HEK293 (cell line): ENCODE results near the gene SWT1.

Experiments used
- ATF2 ChIP-seq: fragments of 450-650 bp; formaldehyde crosslinking; IDR thresholded peaks from 2 replicates; pipeline ENCODE4 v1.5.1; 2016; ENCODE audit warnings: missing biosample characterization, missing genetic modification characterization, low read depth
- GLI4 ChIP-seq: fragments of 450-650 bp; formaldehyde crosslinking; IDR thresholded peaks from 2 replicates; pipeline ENCODE4 v1.5.1; 2016; ENCODE audit warnings: missing biosample characterization, missing genetic modification characterization
- KLF10 ChIP-seq: fragments of 450-650 bp; IDR thresholded peaks from 2 replicates; pipeline ENCODE4 v1.5.1; 2018; ENCODE audit warnings: missing biosample characterization, mild to moderate bottlenecking, missing genetic modification characterization
- KLF17 ChIP-seq: fragments of 450-650 bp; formaldehyde crosslinking; IDR thresholded peaks from 2 replicates; pipeline ENCODE4 v1.5.1; 2016; ENCODE audit warnings: missing biosample characterization, missing genetic modification characterization
- KLF9 ChIP-seq: fragments of 450-650 bp; formaldehyde crosslinking; IDR thresholded peaks from 2 replicates; pipeline ENCODE4 v1.5.1; 2016; ENCODE audit warnings: missing biosample characterization, missing genetic modification characterization, low read depth
- MEIS1 ChIP-seq: sonication (generic); formaldehyde crosslinking; IDR thresholded peaks from 2 replicates; pipeline ENCODE4 v1.8.1; 2022; ENCODE audit warnings: missing genetic modification reagents, mild to moderate bottlenecking, borderline replicate concordance
- PRDM10 ChIP-seq: fragments of 450-650 bp; formaldehyde crosslinking; IDR thresholded peaks from 2 replicates; pipeline ENCODE4 v1.5.1; 2016; ENCODE audit warnings: missing biosample characterization, missing genetic modification characterization
- PRDM2 ChIP-seq: fragments of 450-650 bp; formaldehyde crosslinking; IDR thresholded peaks from 2 replicates; pipeline ENCODE4 v1.5.1; 2016; ENCODE audit warnings: missing biosample characterization, missing genetic modification characterization, borderline replicate concordance
- SP3 ChIP-seq: fragments of 450-650 bp; formaldehyde crosslinking; IDR thresholded peaks from 2 replicates; pipeline ENCODE4 v1.5.1; 2016; ENCODE audit warnings: missing biosample characterization, missing genetic modification characterization
- TRIM28 ChIP-seq: IDR thresholded peaks from 2 replicates; pipeline ENCODE4 v1.6.1; 2011; ENCODE audit warnings: low read length, control low read depth, borderline replicate concordance
- ZBTB17 ChIP-seq: fragments of 450-650 bp; formaldehyde crosslinking; IDR thresholded peaks from 2 replicates; pipeline ENCODE4 v1.5.1; 2016; ENCODE audit warnings: missing biosample characterization, missing genetic modification characterization
- ZEB2 ChIP-seq: fragments of 450-650 bp; formaldehyde crosslinking; IDR thresholded peaks from 2 replicates; pipeline ENCODE4 v1.5.1; 2016; ENCODE audit warnings: missing biosample characterization, missing genetic modification characterization
- ZFHX2 ChIP-seq: fragments of 450-650 bp; formaldehyde crosslinking; conservative IDR thresholded peaks from 2 replicates; pipeline ENCODE4 v1.5.1; 2016; ENCODE audit warnings: missing biosample characterization, missing genetic modification characterization
- ZNF157 ChIP-seq: fragments of 450-650 bp; formaldehyde crosslinking; IDR thresholded peaks from 2 replicates; pipeline ENCODE4 v1.5.1; 2016; ENCODE audit warnings: missing biosample characterization, missing genetic modification characterization
- ZNF16 ChIP-seq: fragments of 450-650 bp; formaldehyde crosslinking; IDR thresholded peaks from 2 replicates; pipeline ENCODE4 v1.5.1; 2016; ENCODE audit warnings: low read depth, missing biosample characterization, missing genetic modification characterization
- ZNF175 ChIP-seq: fragments of 450-650 bp; formaldehyde crosslinking; IDR thresholded peaks from 2 replicates; pipeline ENCODE4 v1.5.1; 2016; ENCODE audit warnings: missing biosample characterization, missing genetic modification characterization
- ZNF335 ChIP-seq: fragments of 450-650 bp; formaldehyde crosslinking; conservative IDR thresholded peaks from 2 replicates; pipeline ENCODE4 v1.5.1; 2016; ENCODE audit warnings: missing biosample characterization, missing genetic modification characterization
- ZNF394 ChIP-seq: fragments of 450-650 bp; formaldehyde crosslinking; IDR thresholded peaks from 2 replicates; pipeline ENCODE4 v1.5.1; 2016; ENCODE audit warnings: missing biosample characterization, missing genetic modification characterization, mild to moderate bottlenecking, moderate library complexity, borderline replicate concordance
- ZNF544 ChIP-seq: fragments of 450-650 bp; formaldehyde crosslinking; IDR thresholded peaks from 2 replicates; pipeline ENCODE4 v1.5.0; 2017; ENCODE audit warnings: missing biosample characterization, missing genetic modification characterization
- ZNF549 ChIP-seq: fragments of 450-650 bp; IDR thresholded peaks from 2 replicates; pipeline ENCODE4 v1.5.1; 2018; ENCODE audit warnings: missing biosample characterization, missing genetic modification characterization, mild to moderate bottlenecking, inconsistent platforms, moderate library complexity
- ZNF560 ChIP-seq: fragments of 450-650 bp; formaldehyde crosslinking; IDR thresholded peaks from 2 replicates; pipeline ENCODE4 v1.5.1; 2017; ENCODE audit warnings: missing biosample characterization, missing genetic modification characterization, borderline replicate concordance
- ZNF670 ChIP-seq: fragments of 450-650 bp; formaldehyde crosslinking; IDR thresholded peaks from 2 replicates; pipeline ENCODE4 v1.5.1; 2016; ENCODE audit warnings: missing biosample characterization, missing genetic modification characterization, low read depth
- ZNF707 ChIP-seq: fragments of 450-650 bp; formaldehyde crosslinking; IDR thresholded peaks from 2 replicates; pipeline ENCODE4 v1.5.1; 2016; ENCODE audit warnings: missing biosample characterization, missing genetic modification characterization
- ZSCAN5A ChIP-seq: fragments of 450-650 bp; formaldehyde crosslinking; IDR thresholded peaks from 2 replicates; pipeline ENCODE4 v1.5.1; 2016; ENCODE audit warnings: missing biosample characterization, missing genetic modification characterization

SWT1 gene

GRCh38 chr1:185316163-185317033, 159.4 kb downstream of the SWT1 start (continued):
- TF ChIP-seq PRDM10 (tag by site-specific recombination) (peak; percentile 19; the same call in 1 of the 2 replicates), ZNF670 (tag by site-specific recombination) (no peak), ZSCAN5A (tag by site-specific recombination) (no peak), TRIM28 (no peak), ZNF394 (tag by site-specific recombination) (no peak), ZFHX2 (tag by site-specific recombination) (peak; percentile 89), ZNF544 (tag by site-specific recombination) (no peak), ZNF175 (no peak), ATF2 (tag by site-specific recombination) (no peak), ZNF560 (tag by site-specific recombination) (no peak), KLF17 (tag by site-specific recombination) (peak; percentile 61), ZEB2 (tag by site-specific recombination) (no peak), PRDM2 (tag by site-specific recombination) (no peak), ZNF707 (tag by site-specific recombination) (no peak), MEIS1 (no peak), ZNF549 (tag by site-specific recombination) (no peak), ZNF16 (no peak), ZBTB17 (tag by site-specific recombination) (no peak), ZNF157 (tag by site-specific recombination) (no peak), GLI4 (tag by site-specific recombination) (peak; percentile 77; the same call in 1 of the 2 replicates), KLF9 (tag by site-specific recombination) (peak; percentile 79), ZNF335 (tag by site-specific recombination) (peak; percentile 92), KLF10 (tag by site-specific recombination) (peak; percentile 98), SP3 (tag by site-specific recombination) (peak; percentile 73)
